Right cardiac atrium (tissue), 5 donors: Measurements from ENCODE around the gene CRYBA4. TPM values are rescaled to one million over a fixed set of nuclear protein-coding genes. Genes with fewer than 3 reads are reported as not detected.
A peak's percentile ranks its signal among the peaks of the same experiment; 100 is the strongest.

ENCODE experiments used
- ATAC-seq, 2 donors: fragments of 200-7000 bp; cut with Tn5 transposase; one replicate each; pipeline versions ENCODE4 v1.8.0 to v1.9.1; 2020; ENCODE audit warnings: moderate library complexity in 2 of 2, mild to moderate bottlenecking in 1 of 2
- DNase-seq, 3 donors: peaks; one replicate each; pipeline ENCODE4 v3.0.0-alpha.2; 2020
- H3K27ac ChIP-seq: one replicate; pipeline ENCODE4 v1.5.1; 2013; ENCODE audit warnings: mild to moderate bottlenecking, low read length, control low read depth, moderate library complexity
- H3K27me3 ChIP-seq: one replicate; pipeline ENCODE4 v1.6.1; 2013; ENCODE audit not compliant: control insufficient read depth, insufficient read depth
- H3K4me1 ChIP-seq: one replicate; pipeline ENCODE4 v1.6.1; 2013; ENCODE audit warnings: low read length; ENCODE audit not compliant: control insufficient read depth, insufficient read depth
- H3K4me3 ChIP-seq: one replicate; pipeline ENCODE4 v1.5.1; 2013; ENCODE audit warnings: low read length, control low read depth
- H3K9me3 ChIP-seq: one replicate; pipeline ENCODE4 v1.6.1; 2013; ENCODE audit warnings: low read length; ENCODE audit not compliant: control insufficient read depth
- WGBS: extraction: QIAGEN DNeasy Blood & Tissue Kit; methylation state at CpG from one replicate; pipeline ENCODE4 v1.1.7; 2013; 5-methylcytosine and 5-hydroxymethylcytosine counted together
- intact Hi-C, 4 donors: fragments of 100-400 bp; cut with DNase I; formaldehyde crosslinking; loops; one replicate each; pipeline versions ENCODE4 v1.11.0 to v1.14.0; 2022 to 2023
- polyA plus RNA-seq: library from polyadenylated mRNA; stranded (reverse); fragments of 200-250 nt; gene quantifications from one replicate; pipeline ENCODE4 v1.2.3, GENCODE V29; 2013
- total RNA-seq, 4 donors: library from RNA; stranded (reverse); fragmentation: NEBNext Ultra II Directional; extraction: Animal tissue kit (Norgen Biotek cat#: 25700); gene quantifications; one replicate each; pipeline ENCODE4 v1.2.1, GENCODE V29; 2021
- donor health status: healthy with polysubstance abuse.
- donor health status: DM: no; HTN: yes; CAD: no.
- donor health status: DM: no; HTN: no; CAD: no.
- donor health status: DM: no; HTN: yes; CAD: no; lungs with severe emphysema.
- donor health status: DM: yes; HTN: yes; CAD: no.

The CRYBA4 gene
- total and polyA plus RNA-seq, 5 donors = not detected

DNA sequence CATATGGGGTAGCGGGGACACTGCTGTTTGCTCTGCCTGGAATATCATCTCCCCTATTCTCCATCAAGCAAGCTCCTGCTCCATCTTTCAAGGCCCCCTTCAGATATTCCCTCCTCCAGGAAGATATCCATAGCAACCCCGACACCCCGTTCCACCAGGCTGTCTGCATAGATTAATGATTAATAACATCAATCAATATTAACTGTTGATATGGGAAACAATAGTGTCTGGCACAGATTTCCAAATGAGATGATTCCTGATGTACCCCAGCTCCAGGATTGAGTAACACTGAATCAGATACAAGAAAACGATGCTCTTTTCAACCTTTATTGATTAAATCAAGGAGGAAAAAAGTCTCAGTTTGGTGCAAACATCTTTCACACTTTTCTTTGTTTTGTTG, 24.3 kb upstream of the CRYBA4 start:
- Histone ChIP-seq H3K4me3 (no peak overlapping the region), H3K9me3 (no peaks in the 10 kb centered on the region), H3K4me1 (no peaks in the 10 kb centered on the region), H3K27ac (no peak overlapping the region), H3K27me3 (no peaks in the 10 kb centered on the region)
- no peak for ATAC-seq
- 83% methylated on average over 4 of the region's 4 CpGs for WGBS
- DNase-seq = no peak
- intact Hi-C loops = no loop called here

GRCh38 chr22:26599505-26599904, 22.3 kb upstream of the CRYBA4 start:
- Histone ChIP-seq H3K27me3 (no peaks in the 10 kb centered on the region), H3K9me3 (no peaks in the 10 kb centered on the region), H3K27ac (no peak overlapping the region), H3K4me3 (no peak overlapping the region), H3K4me1 (no peaks in the 10 kb centered on the region)
- intact Hi-C loops = no loop called here
- no peak for ATAC-seq
- DNase-seq = no peak
- 77% methylated on average over 11 of the region's 11 CpGs for WGBS

DNA sequence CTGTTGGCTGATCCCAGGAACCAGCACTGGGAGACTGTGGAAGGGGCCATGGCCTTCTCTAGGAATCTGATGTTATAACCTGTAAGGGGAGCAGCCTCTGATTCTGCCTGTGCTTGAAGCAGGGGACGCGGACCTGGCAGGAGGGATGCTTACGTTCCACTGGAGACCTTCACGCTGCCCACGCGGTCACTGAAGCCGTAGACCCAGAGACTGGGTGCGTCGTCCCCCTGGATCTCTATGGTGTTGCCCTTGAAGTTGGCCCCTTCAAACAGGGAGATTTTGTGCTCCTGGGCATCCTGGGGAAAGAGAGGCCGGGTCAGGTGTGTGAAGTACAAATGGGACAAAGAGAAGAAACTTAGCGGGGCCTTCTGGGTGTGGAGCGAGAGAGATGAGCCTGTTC, 20.0 kb upstream of the CRYBA4 start:
- 83% methylated on average over 12 of the region's 12 CpGs for WGBS
- H3K4me1 ChIP-seq = no peaks in the 10 kb centered on the region
- intact Hi-C loops = no loop called here
- H3K9me3 ChIP-seq = no peaks in the 10 kb centered on the region
- no peaks in the 10 kb centered on the region for H3K27me3 ChIP-seq
- DNase-seq (no peak), ATAC-seq (no peak)
- H3K4me3 ChIP-seq = no peak overlapping the region
- no peak overlapping the region for H3K27ac ChIP-seq

DNA sequence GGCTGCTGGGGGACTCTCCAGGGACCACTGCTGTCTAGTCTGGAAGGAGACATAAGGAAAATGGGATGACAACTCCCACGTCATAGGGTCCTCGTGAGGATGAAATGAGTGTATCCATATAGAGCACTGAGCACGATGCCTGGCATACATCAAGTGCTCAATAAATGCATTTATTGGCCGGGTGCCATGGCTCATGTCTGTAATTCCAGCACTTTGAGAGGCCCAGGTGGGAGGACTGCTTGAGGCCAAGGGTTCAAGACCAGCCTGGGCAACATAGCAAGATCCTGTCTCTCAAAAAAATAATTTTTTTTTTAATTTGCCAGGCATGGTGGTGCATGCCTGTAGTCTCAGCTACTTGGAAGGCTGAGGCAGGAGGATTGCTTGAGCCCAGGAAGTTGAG, 19.6 kb upstream of the CRYBA4 start:
- H3K4me3 ChIP-seq = no peak overlapping the region
- no peak for DNase-seq
- H3K4me1 ChIP-seq = no peaks in the 10 kb centered on the region
- no peaks in the 10 kb centered on the region for H3K27me3 ChIP-seq
- no peak overlapping the region for H3K27ac ChIP-seq
- H3K9me3 ChIP-seq = no peaks in the 10 kb centered on the region
- intact Hi-C loops = no loop called here
- 72% methylated on average over 4 of the region's 4 CpGs for WGBS
- no peak for ATAC-seq

DNA sequence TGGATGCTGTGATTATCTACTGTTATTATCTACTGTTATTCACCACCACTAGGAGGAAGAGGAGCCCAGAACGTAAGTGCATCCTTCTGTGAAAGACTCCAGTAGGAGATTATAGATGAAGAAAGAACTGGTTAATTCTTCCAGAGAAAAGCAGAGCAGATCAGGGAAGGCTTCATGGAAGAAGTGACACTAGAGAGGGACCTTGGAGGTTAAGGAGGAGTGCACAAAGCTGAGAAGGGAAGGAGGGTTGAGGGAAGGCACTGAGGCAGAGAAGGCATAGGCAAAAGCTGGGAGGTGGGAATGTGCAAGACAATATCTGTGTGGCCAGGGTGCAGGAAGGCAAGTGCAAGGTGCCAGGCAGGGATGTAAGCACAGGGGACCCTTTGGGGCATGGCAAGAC, 17.4 kb upstream of the CRYBA4 start:
- H3K9me3 ChIP-seq = no peaks in the 10 kb centered on the region
- intact Hi-C loops = no loop called here
- WGBS = 75% methylated on average over 1 of the region's 1 CpG
- DNase-seq = no peak
- ATAC-seq = no peak
- H3K4me3 ChIP-seq = no peak overlapping the region
- H3K27ac ChIP-seq = no peak overlapping the region
- no peaks in the 10 kb centered on the region for H3K4me1 ChIP-seq
- no peaks in the 10 kb centered on the region for H3K27me3 ChIP-seq

DNA sequence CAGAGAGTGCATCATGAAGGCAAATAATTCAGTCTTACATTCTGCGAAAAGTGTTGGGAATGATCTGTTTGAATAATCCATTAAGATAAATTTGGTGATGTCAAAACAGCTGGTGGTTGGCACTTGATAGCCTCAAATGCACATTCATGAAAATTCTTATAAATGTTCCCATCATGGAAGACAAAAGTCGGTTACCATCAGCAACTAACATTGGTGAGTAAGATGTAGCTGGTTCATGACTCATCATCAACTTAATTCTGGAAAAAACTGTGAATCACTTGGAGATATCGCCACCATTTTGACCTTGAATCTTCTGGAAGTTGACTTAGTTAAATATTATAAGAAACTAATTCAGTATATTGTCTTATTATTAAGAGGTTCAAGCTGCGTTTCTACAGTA, 15.2 kb upstream of the CRYBA4 start:
- no peaks in the 10 kb centered on the region for H3K27me3 ChIP-seq
- no peak overlapping the region for H3K4me3 ChIP-seq
- H3K4me1 ChIP-seq = no peaks in the 10 kb centered on the region
- 91% methylated on average over 4 of the region's 4 CpGs for WGBS
- intact Hi-C loops = no loop called here
- no peaks in the 10 kb centered on the region for H3K9me3 ChIP-seq
- ATAC-seq = no peak
- DNase-seq = no peak
- no peak overlapping the region for H3K27ac ChIP-seq

GRCh38 chr22:26608129-26608528, 13.6 kb upstream of the CRYBA4 start:
- DNase-seq (no peak), ATAC-seq (no peak)
- no peaks in the 10 kb centered on the region for H3K27me3 ChIP-seq
- 25% methylated on average over 2 of the region's 2 CpGs for WGBS
- intact Hi-C loops = no loop called here
- H3K4me1 ChIP-seq = no peaks in the 10 kb centered on the region
- no peak overlapping the region for H3K27ac ChIP-seq
- H3K9me3 ChIP-seq = no peaks in the 10 kb centered on the region
- no peak overlapping the region for H3K4me3 ChIP-seq

DNA sequence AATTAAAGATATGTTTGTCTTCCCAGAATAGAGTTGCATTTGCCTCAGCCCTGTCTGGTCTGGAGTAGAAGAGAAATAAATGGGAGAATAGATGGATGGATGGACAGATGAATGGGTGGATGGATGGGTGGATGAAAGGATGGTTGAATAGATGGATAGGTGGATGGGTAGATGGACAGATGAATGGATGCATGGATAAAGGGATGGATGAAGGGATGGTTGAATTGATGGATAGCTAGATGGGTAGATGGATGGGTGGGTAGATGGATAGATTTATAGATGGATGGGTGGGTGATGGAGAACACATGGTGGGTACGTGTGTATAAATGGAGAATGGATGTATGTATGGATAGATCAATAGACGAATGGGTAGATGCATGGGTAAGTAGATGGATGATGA, 12.5 kb upstream of the CRYBA4 start:
- no peak for ATAC-seq
- 89% methylated on average over 2 of the region's 2 CpGs for WGBS
- H3K27ac ChIP-seq = no peak overlapping the region
- no peaks in the 10 kb centered on the region for H3K9me3 ChIP-seq
- no peaks in the 10 kb centered on the region for H3K4me1 ChIP-seq
- H3K4me3 ChIP-seq = no peak overlapping the region
- H3K27me3 ChIP-seq = no peaks in the 10 kb centered on the region
- DNase-seq = no peak
- intact Hi-C loops = no loop called here

GRCh38 chr22:26610072-26610958, 11.4 kb upstream of the CRYBA4 start:
- no peaks in the 10 kb centered on the region for H3K27me3 ChIP-seq

GRCh38 chr22:26610996-26611395, 10.8 kb upstream of the CRYBA4 start:
- ATAC-seq = peak in 1 of 2 donors; percentile 19

More at GRCh38 chr22:26610072-26610958, 11.4 kb upstream of the CRYBA4 start:
- 63% methylated on average over 12 of the region's 12 CpGs for WGBS
- no peaks in the 10 kb centered on the region for H3K4me1 ChIP-seq
- H3K4me3 ChIP-seq = no peak overlapping the region
- no peak for ATAC-seq
- no peak overlapping the region for H3K27ac ChIP-seq
- H3K9me3 ChIP-seq = no peaks in the 10 kb centered on the region
- DNase-seq = no peak
- intact Hi-C loops = no loop called here

DNA sequence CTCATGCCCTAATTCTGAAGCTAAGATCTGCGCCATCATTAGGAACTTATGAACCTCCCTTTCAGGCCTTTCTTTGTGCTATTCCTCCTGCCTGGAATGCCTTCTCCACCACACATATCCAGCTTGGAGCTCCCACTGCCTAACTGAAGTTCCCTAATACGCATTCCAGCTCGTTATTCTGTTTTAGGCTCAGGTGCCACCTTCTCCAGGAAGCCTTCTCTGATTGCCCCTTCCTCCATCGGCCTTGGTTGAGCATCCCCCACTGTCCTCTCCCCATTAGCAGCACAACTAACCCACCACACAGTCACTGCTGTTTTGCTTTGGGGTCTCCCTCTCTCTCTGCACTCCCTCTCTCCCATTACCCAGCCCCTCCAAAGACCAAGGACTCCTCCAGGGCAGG, 9.1 kb upstream of the CRYBA4 start:
- H3K27me3 ChIP-seq = no peaks in the 10 kb centered on the region
- no peak overlapping the region for H3K4me3 ChIP-seq
- H3K9me3 ChIP-seq = no peaks in the 10 kb centered on the region
- DNase-seq = no peak
- no peaks in the 10 kb centered on the region for H3K4me1 ChIP-seq
- intact Hi-C loops = no loop called here
- ATAC-seq = no peak
- 85% methylated on average over 4 of the region's 4 CpGs for WGBS
- no peak overlapping the region for H3K27ac ChIP-seq

More at GRCh38 chr22:26610996-26611395, 10.8 kb upstream of the CRYBA4 start:
- Histone ChIP-seq H3K4me3 (no peak overlapping the region), H3K27me3 (no peaks in the 10 kb centered on the region), H3K9me3 (no peaks in the 10 kb centered on the region), H3K4me1 (no peaks in the 10 kb centered on the region), H3K27ac (no peak overlapping the region)
- intact Hi-C loops = no loop called here
- WGBS = 80% methylated on average over 2 of the region's 2 CpGs
- no peak for DNase-seq
